ENCODE data around the gene INTS11. TPM values are rescaled to one million over a fixed set of nuclear protein-coding genes. Genes with fewer than 3 reads are reported as not detected.
A peak's percentile ranks its signal among the peaks of the same experiment; 100 is the strongest.

The INTS11 gene
- total and polyA plus RNA-seq, 8 donors = 59.5 to 520 (median 143) TPM

DNA sequence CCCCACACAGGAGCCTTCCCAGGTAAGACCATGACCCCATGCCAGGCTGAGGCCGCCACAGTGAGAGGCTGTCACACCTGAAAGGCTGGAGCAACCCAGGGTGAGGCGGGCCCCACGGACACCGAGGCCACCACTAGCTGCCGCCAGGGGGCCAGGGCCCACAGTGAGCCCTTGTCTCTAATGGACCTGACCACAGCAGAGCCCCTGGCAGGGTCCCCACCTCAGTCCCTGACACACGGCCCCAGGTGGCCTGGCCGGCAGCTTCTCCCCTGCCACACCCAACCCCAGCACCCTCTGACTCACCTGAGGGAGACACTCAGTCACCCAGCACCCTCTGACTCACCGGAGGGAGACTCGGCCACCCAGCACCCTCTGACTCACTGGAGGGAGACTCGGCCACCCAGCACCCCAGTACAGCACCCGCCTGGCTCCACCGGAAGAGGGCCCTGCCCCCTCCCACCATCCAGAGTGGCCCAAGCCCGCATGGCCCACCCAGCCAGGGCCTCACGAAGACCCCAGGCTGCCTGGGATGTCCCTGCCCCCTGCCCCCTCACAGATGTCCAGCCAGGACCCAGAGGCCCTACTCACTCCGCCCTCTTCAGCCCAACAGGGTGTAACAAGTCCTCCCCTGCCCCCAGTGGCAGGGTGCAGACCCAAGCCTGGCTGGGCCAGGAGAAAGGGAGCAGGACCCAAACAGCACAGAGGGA lies 20.3 kb upstream of the INTS11 start:
- peak; percentile 68 to 73 for DNase-seq
- TF ChIP-seq, protein P1, sequence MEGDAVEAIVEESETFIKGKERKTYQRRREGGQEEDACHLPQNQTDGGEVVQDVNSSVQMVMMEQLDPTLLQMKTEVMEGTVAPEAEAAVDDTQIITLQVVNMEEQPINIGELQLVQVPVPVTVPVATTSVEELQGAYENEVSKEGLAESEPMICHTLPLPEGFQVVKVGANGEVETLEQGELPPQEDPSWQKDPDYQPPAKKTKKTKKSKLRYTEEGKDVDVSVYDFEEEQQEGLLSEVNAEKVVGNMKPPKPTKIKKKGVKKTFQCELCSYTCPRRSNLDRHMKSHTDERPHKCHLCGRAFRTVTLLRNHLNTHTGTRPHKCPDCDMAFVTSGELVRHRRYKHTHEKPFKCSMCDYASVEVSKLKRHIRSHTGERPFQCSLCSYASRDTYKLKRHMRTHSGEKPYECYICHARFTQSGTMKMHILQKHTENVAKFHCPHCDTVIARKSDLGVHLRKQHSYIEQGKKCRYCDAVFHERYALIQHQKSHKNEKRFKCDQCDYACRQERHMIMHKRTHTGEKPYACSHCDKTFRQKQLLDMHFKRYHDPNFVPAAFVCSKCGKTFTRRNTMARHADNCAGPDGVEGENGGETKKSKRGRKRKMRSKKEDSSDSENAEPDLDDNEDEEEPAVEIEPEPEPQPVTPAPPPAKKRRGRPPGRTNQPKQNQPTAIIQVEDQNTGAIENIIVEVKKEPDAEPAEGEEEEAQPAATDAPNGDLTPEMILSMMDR (IDR thresholded peaks at IDR 0.05) = peak in 4 of 7 experiments; percentile 21 to 57 (median 43)
- TF ChIP-seq EP300 (IDR thresholded peaks at IDR 0.05) = no peak
- peak in 1 of 3 donors; percentile 6 for TF ChIP-seq POLR2AphosphoS5 (IDR thresholded peaks at IDR 0.05)
- TF ChIP-seq POLR2A (IDR thresholded peaks at IDR 0.05) = no peak
- Histone ChIP-seq H3K4me3 (peak overlapping the region in 1 of 4 donors; percentile 72), H3K27me3 (no peaks in the 10 kb centered on the region), H3K36me3 (peaks cover 15 to 28% (median 26%) of the 10 kb centered on the region in 4 donors), H3K4me1 (peaks cover 44 to 61% (median 57%) of the 10 kb centered on the region in 4 donors), H3K27ac (peak overlapping the region; percentile 71 to 92 (median 83)), H3K9me3 (no peaks in the 10 kb centered on the region)
- 38 to 59% (median 49%) methylated on average over 9 to 15 of the region's 15 CpGs for WGBS, 5 donors
- intact Hi-C loops (cut with DNase I; ENCODE audit: low total_unique reads) = no loop called here

DNA sequence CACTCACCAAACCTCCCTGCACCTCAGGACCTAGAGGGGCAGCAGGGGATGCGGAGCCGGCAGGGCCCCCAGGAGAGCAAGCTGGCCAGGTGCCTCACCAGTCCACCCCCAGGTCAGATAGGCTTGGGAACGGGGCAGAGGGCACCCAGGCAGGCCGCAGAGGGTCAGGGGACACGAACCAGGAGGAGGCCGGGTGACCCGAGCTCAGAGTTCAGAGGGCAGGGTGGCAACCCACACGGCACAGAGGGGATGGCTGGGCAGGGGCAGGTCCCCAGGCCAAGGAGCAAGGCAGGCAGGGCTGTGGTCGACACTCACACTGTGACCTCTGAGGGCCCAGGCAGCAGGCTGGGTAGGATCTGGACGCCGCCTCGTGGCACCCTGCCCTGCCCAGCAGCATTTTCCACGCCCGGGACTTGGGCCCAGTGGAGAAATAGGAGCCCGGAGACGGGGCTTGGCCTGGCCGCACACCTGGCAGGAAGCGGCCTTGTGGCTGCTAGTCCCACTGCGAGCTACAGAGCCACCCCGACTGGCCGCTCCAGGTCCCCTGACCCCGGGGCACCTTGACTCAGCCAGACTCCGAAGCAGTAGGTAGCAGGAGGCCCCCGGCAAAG lies 19.5 kb upstream of the INTS11 start:
- DNase-seq = peak in 1 of 2 donors; percentile 82
- Histone ChIP-seq H3K4me3 (peak overlapping the region in 1 of 4 donors; percentile 72), H3K4me1 (peaks cover 44 to 61% (median 57%) of the 10 kb centered on the region in 4 donors), H3K27ac (peak overlapping the region; percentile 71 to 92 (median 83)), H3K9me3 (no peaks in the 10 kb centered on the region), H3K27me3 (no peaks in the 10 kb centered on the region), H3K36me3 (peaks cover 23 to 37% (median 35%) of the 10 kb centered on the region in 4 donors)
- TF ChIP-seq EP300 (IDR thresholded peaks at IDR 0.05) = no peak
- TF ChIP-seq, protein P1 (IDR thresholded peaks at IDR 0.05) = no peak
- TF ChIP-seq POLR2A (IDR thresholded peaks at IDR 0.05) = no peak
- no peak for TF ChIP-seq POLR2AphosphoS5 (IDR thresholded peaks at IDR 0.05)
- intact Hi-C loops (cut with DNase I; ENCODE audit: low total_unique reads) = no loop called here
- 52 to 78% (median 59%) methylated on average over 8 to 24 of the region's 24 CpGs for WGBS, 5 donors

DNA sequence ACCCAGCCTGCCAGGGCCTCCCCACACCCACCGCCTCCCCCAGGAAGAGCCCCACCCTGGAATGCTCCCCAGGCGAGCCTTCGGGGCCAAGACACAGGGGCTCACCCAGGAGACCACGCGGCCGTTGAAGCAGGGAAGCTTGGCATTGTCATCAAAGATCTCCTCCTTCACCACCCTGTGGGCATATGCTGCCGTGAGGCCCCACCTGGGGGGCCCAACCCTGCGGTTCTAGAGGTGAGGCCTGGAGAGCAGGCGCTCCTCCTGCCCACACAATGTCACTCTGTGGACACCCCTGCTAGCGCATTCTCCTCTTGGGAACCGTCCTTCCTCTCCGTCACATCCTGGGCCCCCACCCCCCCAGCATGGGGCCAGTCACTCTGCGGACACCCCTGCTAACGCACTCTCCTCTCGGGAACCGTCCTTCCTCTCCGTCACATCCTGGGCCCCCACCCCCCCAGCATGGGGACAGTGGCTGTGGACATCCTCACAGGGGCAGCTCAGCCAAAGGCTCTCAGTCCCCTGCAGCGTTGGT lies 18.2 kb upstream of the INTS11 start:
- H3K4me1 ChIP-seq = peaks cover 36 to 66% (median 53%) of the 10 kb centered on the region in 4 donors
- WGBS, 5 donors = 86 to 90% (median 89%) methylated on average over 18 of the region's 18 CpGs
- intact Hi-C loops (cut with DNase I; ENCODE audit: low total_unique reads) = no loop called here
- H3K4me3 ChIP-seq = no peak overlapping the region
- H3K9me3 ChIP-seq = no peaks in the 10 kb centered on the region
- TF ChIP-seq POLR2A (IDR thresholded peaks at IDR 0.05) (no peak), POLR2AphosphoS5 (IDR thresholded peaks at IDR 0.05) (no peak), EP300 (IDR thresholded peaks at IDR 0.05) (no peak)
- TF ChIP-seq, protein P1 (IDR thresholded peaks at IDR 0.05) = no peak
- H3K27ac ChIP-seq = no peak overlapping the region
- no peaks in the 10 kb centered on the region for H3K27me3 ChIP-seq
- peaks cover 32 to 50% (median 47%) of the 10 kb centered on the region in 4 donors for H3K36me3 ChIP-seq
- no peak for DNase-seq

DNA sequence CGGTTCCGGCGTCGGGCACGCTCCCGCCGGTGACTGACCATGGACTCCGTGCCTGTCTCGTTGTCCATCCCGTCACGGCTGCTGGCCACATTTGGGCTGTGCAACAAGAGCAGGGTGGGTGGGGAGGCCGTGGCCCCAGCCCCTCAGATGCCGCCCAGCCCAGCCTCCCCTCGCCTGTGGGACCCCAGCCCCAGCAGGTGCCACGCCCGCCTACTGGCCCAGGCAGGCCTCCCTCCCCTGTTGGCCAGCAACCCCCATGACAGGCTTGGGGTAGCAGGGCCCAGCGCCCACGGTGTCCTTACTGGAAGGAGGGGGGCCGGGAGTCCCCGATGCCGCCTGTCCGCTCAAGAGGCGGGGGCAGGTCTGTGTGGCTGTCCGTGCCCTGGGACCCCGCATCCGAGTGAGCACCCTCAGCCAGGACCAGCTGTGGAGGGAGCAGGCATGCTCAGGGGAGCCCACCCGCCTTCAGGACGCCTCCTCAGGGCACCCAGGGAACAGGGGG lies 17.7 kb upstream of the INTS11 start:
- H3K9me3 ChIP-seq = no peaks in the 10 kb centered on the region
- H3K4me1 ChIP-seq = peaks cover 31 to 62% (median 50%) of the 10 kb centered on the region in 4 donors
- peaks cover 32 to 55% (median 53%) of the 10 kb centered on the region in 4 donors for H3K36me3 ChIP-seq
- H3K27ac ChIP-seq = no peak overlapping the region
- no peaks in the 10 kb centered on the region for H3K27me3 ChIP-seq
- DNase-seq = no peak
- H3K4me3 ChIP-seq = no peak overlapping the region
- TF ChIP-seq POLR2A (IDR thresholded peaks at IDR 0.05) (no peak), POLR2AphosphoS5 (IDR thresholded peaks at IDR 0.05) (no peak), EP300 (IDR thresholded peaks at IDR 0.05) (no peak)
- TF ChIP-seq, protein P1 (IDR thresholded peaks at IDR 0.05) = no peak
- WGBS, 5 donors = 94 to 96% (median 96%) methylated on average over 13 to 28 of the region's 28 CpGs
- intact Hi-C loops (cut with DNase I; ENCODE audit: low total_unique reads) = no loop called here

Data from stomach (tissue), 9 donors.